NCI-H1417 treated with DMSO at 0.1 percent for 48 hours (cell line): Measurements from ENCODE around the gene FURIN.
"Not testable (repeated sequence)": the region's sequence is repeated elsewhere in the genome, so short reads cannot be mapped to it uniquely, and the experiment has no call there.

ENCODE experiments used
- DNase-seq: peaks from one replicate; lab custom pipeline; 2025; lab: John Stamatoyannopoulos, UW

Gene FURIN

DNA sequence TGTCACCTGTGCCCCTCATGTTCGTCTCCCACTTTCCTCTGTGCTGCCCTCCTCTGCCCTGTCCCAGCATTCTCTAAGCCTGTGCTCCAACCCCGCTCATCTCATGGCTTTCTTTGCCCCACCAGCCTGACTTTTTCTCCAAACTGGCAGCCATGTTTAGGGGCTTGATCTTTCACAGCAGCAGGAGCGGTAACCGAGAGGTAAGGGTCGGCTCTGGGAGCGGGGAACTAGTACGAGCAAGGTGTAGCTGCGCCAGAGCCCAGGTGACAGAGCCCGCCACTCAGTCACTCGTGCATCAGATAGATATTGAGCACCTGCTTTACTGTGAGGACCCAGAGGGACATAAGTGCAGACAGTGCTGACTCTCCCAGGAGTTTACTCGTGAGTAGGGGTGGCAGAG, 48.1 kb downstream of the FURIN start:
- DNase-seq, result no peak

DNA sequence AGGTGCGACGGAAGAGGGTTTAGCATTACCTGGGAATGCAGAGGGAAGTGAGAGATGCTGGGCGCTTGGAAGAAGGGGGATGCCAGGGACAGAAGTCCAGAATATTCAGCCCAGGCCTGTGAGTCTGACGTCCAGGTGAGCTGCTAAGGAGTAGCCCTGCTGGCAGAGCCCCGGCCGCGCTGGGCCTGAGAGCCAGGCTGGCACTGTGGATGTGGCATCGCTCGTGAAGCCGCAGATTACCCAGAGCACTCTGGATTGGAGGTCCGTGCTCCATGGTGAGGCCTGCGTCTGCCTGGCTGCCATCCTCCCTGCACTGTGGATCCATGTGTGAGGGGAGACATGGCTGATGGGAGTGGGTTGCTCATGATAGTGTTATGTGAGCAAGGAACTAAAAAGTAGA, 49.2 kb downstream of the FURIN start:
- no peak for DNase-seq

GRCh38 chr15:90918034-90918788, 49.8 kb downstream of the FURIN start:
- DNase-seq, result no peak

- no peak for DNase-seq
Observed at GRCh38 chr15:90918835-90919234, 50.4 kb downstream of the FURIN start.

GRCh38 chr15:90921887-90922286, 53.5 kb downstream of the FURIN start:
- no peak for DNase-seq

DNA sequence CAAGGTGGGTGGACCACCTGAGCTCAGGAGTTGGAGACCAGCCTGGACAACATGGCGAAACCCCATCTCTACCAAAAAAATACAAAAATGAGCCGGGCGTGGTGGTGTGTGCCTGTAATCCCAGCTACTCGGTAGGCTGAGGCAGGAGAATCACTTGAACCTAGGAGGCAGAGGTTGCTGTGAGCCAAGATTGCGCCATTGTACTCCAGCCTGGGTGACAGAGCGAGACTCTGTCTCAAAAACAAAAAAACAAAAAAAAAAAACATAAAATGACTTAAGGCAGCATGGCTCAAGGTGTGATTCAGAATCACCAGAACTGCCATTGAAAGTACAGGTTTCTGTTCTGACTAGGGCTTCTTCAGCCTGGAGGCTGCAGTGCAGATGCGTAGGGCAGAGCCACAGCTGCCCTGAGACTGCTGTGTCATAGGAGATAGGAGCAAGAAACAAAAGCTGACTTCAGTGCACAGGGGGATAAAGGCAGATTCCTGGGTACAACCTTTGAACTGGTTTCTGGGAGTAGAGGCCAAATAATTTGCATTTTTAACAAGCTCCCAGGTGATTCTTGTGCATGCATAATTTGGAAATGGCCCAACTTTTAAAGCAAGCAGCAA, 54.4 kb downstream of the FURIN start:
- not testable (repeated sequence) for DNase-seq

- no peak for DNase-seq
Observed at GRCh38 chr15:90924375-90924774, 56.0 kb downstream of the FURIN start.

DNA sequence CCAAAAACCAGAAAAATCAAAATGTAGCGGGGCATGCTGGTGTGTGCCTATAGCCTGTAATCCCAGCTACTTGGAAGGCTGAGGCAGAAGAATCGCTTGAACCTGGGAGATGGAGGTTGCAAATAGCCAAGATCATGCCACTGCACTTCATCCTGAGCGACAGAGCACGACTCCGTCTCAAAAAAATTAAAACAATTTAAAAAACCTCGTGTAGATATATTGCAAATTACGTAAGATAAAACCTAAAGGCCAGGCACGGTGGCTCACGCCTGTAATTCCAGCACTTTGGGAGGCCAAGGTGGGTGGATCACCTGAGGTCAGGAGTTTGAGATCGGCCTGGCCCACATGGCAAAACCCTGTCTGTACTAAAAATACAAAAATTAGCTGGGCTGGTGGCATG, 58.4 kb downstream of the FURIN start:
- not testable (repeated sequence) for DNase-seq

GRCh38 chr15:90928106-90928505, 59.7 kb downstream of the FURIN start:
- not testable (repeated sequence) for DNase-seq

DNA sequence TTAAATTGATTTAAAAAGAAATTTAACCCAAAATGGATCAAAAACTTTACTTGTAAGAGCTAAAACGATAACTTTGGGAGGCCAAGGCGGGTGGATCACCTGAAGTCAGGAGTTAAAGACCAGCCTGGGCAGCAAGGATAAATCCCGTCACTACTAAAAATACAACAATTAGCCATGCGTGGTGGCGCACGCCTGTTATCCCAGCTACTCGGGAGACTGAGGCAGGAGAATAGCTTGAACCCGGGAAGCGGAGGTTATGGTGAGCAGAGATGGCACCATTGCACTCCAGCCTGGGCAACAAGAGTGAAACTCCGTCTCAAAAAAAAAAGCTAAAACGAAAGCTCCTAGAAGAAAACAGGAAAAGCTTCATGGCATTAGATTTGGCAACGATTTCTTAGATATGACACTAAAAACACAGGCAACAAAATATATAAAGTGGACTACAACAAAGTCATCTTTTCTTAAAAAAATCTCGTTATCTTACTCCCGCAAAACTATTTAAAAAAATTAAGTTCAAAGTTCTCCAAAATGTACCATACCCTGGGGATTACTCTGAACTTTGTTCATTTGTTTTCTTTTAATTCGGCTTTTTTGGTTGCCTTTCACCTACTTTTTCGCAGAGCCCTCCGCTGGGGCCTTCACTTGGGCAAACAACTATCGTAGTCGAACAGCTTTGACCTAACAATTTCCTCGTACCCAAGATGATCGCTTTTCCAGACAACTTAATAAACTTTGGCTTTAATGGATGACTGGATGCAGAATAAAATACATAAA, 61.0 kb downstream of the FURIN start:
- no peak for DNase-seq

- no peak for DNase-seq
Observed at GRCh38 chr15:90930861-90931574, 62.6 kb downstream of the FURIN start.

DNA sequence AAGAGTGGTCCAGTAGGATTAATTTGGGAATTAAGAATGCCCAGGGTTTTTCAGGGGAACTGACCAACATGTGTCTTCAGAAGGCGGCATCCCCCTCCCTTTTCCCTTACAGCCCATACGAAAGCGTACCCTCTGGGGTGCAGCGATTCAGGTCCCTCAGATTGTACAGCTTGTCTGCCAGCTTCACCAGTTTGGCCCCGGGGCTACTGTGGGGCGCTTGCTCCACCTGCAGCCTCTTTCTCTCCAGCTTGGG, 63.1 kb downstream of the FURIN start:
- no peak for DNase-seq

DNA sequence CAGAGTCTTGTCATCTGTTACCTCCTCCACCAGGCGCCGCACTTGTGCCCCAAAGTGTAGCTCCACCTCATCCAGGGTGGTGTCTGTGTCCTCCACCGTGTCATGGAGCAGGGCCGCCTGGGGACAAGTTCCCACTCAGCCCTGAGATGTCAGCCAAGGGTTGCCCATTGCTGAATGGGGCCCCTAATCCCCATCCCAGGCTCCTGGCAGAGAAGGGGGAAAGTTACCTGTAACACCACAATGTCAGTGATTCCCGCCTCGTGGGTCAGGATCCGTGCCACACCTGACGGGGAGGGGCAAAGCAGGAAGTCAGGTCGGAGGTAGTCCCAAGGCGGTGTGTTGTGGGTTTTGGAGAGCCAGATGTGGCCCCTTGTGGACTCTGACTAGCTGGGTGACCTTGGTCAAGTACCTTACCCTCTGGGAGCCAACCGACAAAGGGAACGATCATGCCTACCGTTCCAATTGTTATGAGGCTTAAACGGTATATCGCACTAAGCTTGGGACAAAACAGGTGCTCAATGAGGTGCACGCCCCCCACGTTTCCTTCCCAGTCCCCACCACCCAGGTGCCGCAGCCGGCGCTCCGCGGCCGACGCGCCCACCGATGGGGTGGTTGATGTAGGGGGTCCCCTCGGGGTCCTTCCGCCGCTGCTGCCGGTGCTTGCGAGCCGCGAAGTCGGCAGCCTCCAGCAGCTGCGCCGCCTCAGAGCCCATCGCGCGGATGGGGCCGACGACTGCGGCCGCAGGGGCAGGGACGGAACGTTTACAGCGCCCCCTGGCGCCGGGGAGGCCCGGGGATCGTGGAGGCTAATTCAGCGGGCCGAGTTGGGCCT, 63.7 kb downstream of the FURIN start, which contains the start of gene HDDC3:
HDDC3 (minus strand) TSS at position 722 of the 832 bp plus-strand sequence; CDS start at position 713, 9 bp downstream.
- DNase-seq, result peak; percentile 44

DNA sequence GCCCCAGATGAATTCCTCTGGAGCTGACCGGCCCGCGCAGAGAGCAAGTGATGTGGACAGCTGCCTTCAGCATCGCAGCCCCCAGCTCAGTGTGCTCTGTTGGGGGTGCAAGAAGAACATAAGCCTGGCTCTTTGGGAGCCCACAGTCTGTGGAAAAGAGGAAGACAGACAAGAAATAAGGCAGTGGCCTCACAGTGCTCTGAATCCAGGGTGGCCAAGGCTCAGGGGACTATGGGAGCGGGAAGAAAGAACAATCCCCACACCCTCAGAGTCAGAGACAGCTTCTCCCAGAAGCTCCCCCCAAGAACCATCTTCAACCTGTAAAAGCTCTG, 64.2 kb downstream of the FURIN start:
- DNase-seq, result no peak
